Mammary epithelial cell (primary cell): ENCODE results near the gene CNDP2.

Experiments
- EZH2 ChIP-seq: IDR thresholded peaks from 2 replicates; pipeline ENCODE4 v1.6.1; 2012; ENCODE audit warnings: low read length, inconsistent platforms, borderline replicate concordance
- TF ChIP-seq, protein P1 (sequence below), 2 donors: IDR thresholded peaks in 1 of 2; conservative IDR thresholded peaks in 1 of 2; 2 replicates each; pipeline ENCODE4 v1.5.1; 2011 to 2012; ENCODE audit warnings: inconsistent platforms in 2 of 2, low read length in 2 of 2, mild to moderate bottlenecking in 2 of 2, control low read depth in 1 of 2, low read depth in 1 of 2; ENCODE audit not compliant: insufficient read depth in 1 of 2; ENCODE audit errors: extremely low read depth in 1 of 2

DNA sequence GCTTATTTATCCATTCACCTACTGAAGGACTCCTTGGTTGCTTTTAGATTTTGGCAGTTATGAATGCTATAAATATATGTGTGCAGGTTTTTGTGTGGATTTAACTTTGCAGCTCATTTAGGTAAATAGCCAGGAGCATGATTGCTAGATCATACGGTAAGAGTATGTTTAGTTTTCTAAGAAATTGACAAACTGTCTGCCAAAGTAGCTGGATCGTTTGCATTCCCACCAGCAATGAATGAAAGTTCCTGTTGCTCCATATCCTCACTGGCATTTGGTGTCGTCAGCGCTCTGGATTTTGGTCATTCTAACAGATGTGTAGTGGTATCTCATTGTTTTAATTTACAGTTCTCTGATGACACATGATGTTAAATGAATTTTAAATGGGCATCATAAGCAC is 30.4 kb upstream of the CNDP2 start:
- TF ChIP-seq, protein P1, sequence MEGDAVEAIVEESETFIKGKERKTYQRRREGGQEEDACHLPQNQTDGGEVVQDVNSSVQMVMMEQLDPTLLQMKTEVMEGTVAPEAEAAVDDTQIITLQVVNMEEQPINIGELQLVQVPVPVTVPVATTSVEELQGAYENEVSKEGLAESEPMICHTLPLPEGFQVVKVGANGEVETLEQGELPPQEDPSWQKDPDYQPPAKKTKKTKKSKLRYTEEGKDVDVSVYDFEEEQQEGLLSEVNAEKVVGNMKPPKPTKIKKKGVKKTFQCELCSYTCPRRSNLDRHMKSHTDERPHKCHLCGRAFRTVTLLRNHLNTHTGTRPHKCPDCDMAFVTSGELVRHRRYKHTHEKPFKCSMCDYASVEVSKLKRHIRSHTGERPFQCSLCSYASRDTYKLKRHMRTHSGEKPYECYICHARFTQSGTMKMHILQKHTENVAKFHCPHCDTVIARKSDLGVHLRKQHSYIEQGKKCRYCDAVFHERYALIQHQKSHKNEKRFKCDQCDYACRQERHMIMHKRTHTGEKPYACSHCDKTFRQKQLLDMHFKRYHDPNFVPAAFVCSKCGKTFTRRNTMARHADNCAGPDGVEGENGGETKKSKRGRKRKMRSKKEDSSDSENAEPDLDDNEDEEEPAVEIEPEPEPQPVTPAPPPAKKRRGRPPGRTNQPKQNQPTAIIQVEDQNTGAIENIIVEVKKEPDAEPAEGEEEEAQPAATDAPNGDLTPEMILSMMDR (conservative IDR thresholded peaks at IDR 0.05 in 1 of 2, IDR thresholded peaks at IDR 0.05 in 1 of 2; ENCODE audit: extremely low read depth in 1 of 2, insufficient read depth in 1 of 2, low read depth in 1 of 2, low read length in 2 of 2), result no peak
- TF ChIP-seq EZH2, result no peak
